SH-SY5Y (cell line): ENCODE results near the gene ZFPM1.

Experiments used
- GATA2 ChIP-seq: IDR thresholded peaks from 2 replicates; pipeline ENCODE4 v1.6.1; 2011; ENCODE audit warnings: mild to moderate bottlenecking, low read depth, low read length
- GATA3 ChIP-seq: IDR thresholded peaks from 2 replicates; pipeline ENCODE4 v1.6.1; 2011; ENCODE audit warnings: low read depth, mild to moderate bottlenecking, low read length, moderate library complexity

- TF ChIP-seq GATA2 = no peak
- TF ChIP-seq GATA3 = no peak
Observed at GRCh38 chr16:88533381-88533917, 80.4 kb downstream of the ZFPM1 start.
